Sigmoid colon (tissue), 4 donors: ENCODE measurements around the gene PLOD3.

ENCODE experiments used
- CTCF ChIP-seq, 4 experiments: fragments of 450-650 bp in 3 of 4; fragments of 200-600 bp in 1 of 4; IDR thresholded peaks; one replicate each; pipeline ENCODE4 v1.5.1; 2016 to 2019; ENCODE audit warnings: antibody characterized with exemption in 4 of 4, mild to moderate bottlenecking in 3 of 4, moderate library complexity in 2 of 4
- EP300 ChIP-seq, 4 donors: sonication (generic); formaldehyde crosslinking; IDR thresholded peaks; one replicate each; pipeline ENCODE4 v1.6.1; 2017; ENCODE audit warnings: antibody characterized with exemption in 4 of 4
- POLR2A ChIP-seq, 2 donors: fragments of 450-650 bp; IDR thresholded peaks; one replicate each; pipeline ENCODE4 v1.6.1; 2016; ENCODE audit warnings: antibody characterized with exemption in 2 of 2, mild to moderate bottlenecking in 2 of 2, moderate library complexity in 2 of 2
- POLR2AphosphoS5 ChIP-seq, 4 donors: sonication (generic); formaldehyde crosslinking; IDR thresholded peaks; one replicate each; pipeline ENCODE4 v1.6.1; 2017; ENCODE audit warnings: antibody characterized with exemption in 4 of 4

GRCh38 chr7:101205901-101206664, 11.3 kb downstream of the PLOD3 start:
- no peak for TF ChIP-seq CTCF (IDR thresholded peaks at IDR 0.05)
- TF ChIP-seq POLR2A (IDR thresholded peaks at IDR 0.05): no peak
- no peak for TF ChIP-seq POLR2AphosphoS5 (IDR thresholded peaks at IDR 0.05)
- TF ChIP-seq EP300 (IDR thresholded peaks at IDR 0.05): no peak
